ENCODE data around the gene PET100. TPM values are rescaled to one million over a fixed set of nuclear protein-coding genes. Genes with fewer than 3 reads are reported as not detected.

The PET100 gene
- total and polyA plus RNA-seq, 10 of the 15 experiments (the other 5 are each of a cell fraction or from before 2014, with no cell fraction given) = 47.0 to 462 (median 126) TPM

- ChIA-PET SMC1A (ENCODE audit: uncharacterized antibody, unreplicated experiment) (interaction anchor here (0.6 to 1.0 kb wide), 2 partner anchors 14 to 186 kb away, joined by 3 read pairs; no protein-coding TSS in a partner anchor), CTCF (interaction anchor here (2.3 kb wide), 1 partner anchor 14 kb away, joined by 5 read pairs; no protein-coding TSS in a partner anchor), RAD21 (ENCODE audit: unreplicated experiment) (interaction anchor here (0.6 to 1.4 kb wide), 2 partner anchors 23 to 190 kb away, joined by 3 to 5 read pairs; no protein-coding TSS in a partner anchor), POLR2A (interaction anchor here (0.6 kb wide), 1 partner anchor 1266 kb away, joined by 3 read pairs; no protein-coding TSS in a partner anchor)
- H3K27ac ChIP-seq (ENCODE audit: control insufficient read depth, insufficient read depth) = no peak overlapping the region
- no peaks in the 10 kb centered on the region for H3K79me2 ChIP-seq (ENCODE audit: control insufficient read depth, insufficient read depth, low read length)
- H3K36me3 ChIP-seq (ENCODE audit: control insufficient read depth in 2 of 2, insufficient read depth in 2 of 2, low read length in 1 of 2) = no peaks in the 10 kb centered on the region
- H3K9me3 ChIP-seq (replicated peaks; ENCODE audit: control insufficient read depth, insufficient read depth, low read length) = no peaks in the 10 kb centered on the region
- no peak overlapping the region for H3K9ac ChIP-seq (ENCODE audit: control insufficient read depth, insufficient read depth, low read length)
- ATAC-seq (no peak), DNase-seq (ENCODE audit: low read depth, low spot score) (no peak), FAIRE-seq (no peak)
- intact Hi-C loops (cut with micrococcal nuclease; ENCODE audit: unreplicated experiment) (no loop called here), in situ Hi-C loops (cut with MboI) (no loop called here)
- BruUV-seq (replicated peaks) = no TSS peak
- WGBS (ENCODE audit: insufficient coverage, insufficient replicate concordance, low lambda C conversion rate, missing lambda C conversion rate) = 27% methylated on average over 11 of the region's 11 CpGs
- H4K20me1 ChIP-seq (ENCODE audit: control insufficient read depth, insufficient read depth) = no peaks in the 10 kb centered on the region
- H3K27me3 ChIP-seq (replicated peaks in 1 of 2; ENCODE audit: control insufficient read depth in 2 of 2, insufficient read depth in 2 of 2, low read length in 1 of 2) = no peaks in the 10 kb centered on the region
- H3K4me1 ChIP-seq (ENCODE audit: control insufficient read depth, insufficient read depth, low read length) = no peaks in the 10 kb centered on the region
- no peak overlapping the region for H2AFZ ChIP-seq (ENCODE audit: control insufficient read depth, low read depth, low read length)
- H3K4me2 ChIP-seq (ENCODE audit: control insufficient read depth, insufficient read depth) = no peak overlapping the region
- H3K4me3 ChIP-seq = no peak overlapping the region
- TF ChIP-seq NR2C2 (IDR thresholded peaks at IDR 0.05; ENCODE audit: borderline replicate concordance, control insufficient read depth, insufficient read length, low read depth) (no peak), IKZF2 (IDR thresholded peaks at IDR 0.05) (no peak), POU2F2 (IDR thresholded peaks at IDR 0.05; ENCODE audit: borderline replicate concordance, low read depth, low read length) (no peak), FOXM1 (IDR thresholded peaks at IDR 0.05; ENCODE audit: low read depth, low read length) (no peak), BCL11A (IDR thresholded peaks at IDR 0.05; ENCODE audit: low read depth, low read length) (no peak), HDGF (IDR thresholded peaks at IDR 0.05) (no peak), BHLHE40 (IDR thresholded peaks at IDR 0.05; ENCODE audit: borderline replicate concordance in 1 of 2, low read depth in 2 of 2, low read length in 1 of 2) (no peak), CREB1 (IDR thresholded peaks at IDR 0.05; ENCODE audit: low read depth) (no peak), MYC (IDR thresholded peaks at IDR 0.05; ENCODE audit: insufficient read depth, insufficient read length, insufficient replicate concordance, low read length, severe bottlenecking) (no peak), ZBTB4 (CRISPR knock-in tag; IDR thresholded peaks at IDR 0.05) (no peak), CBFB (IDR thresholded peaks at IDR 0.05; ENCODE audit: low read depth) (no peak), ZNF217 (IDR thresholded peaks at IDR 0.05) (no peak), CUX1 (IDR thresholded peaks at IDR 0.05; ENCODE audit: insufficient replicate concordance, low read depth, low read length) (no peak), STAT1 (conservative IDR thresholded peaks at IDR 0.05) (no peak), BCL3 (IDR thresholded peaks at IDR 0.05; ENCODE audit: borderline replicate concordance, insufficient read depth, low read depth, low read length, poor library complexity, severe bottlenecking) (no peak)
These were observed 47.1 kb upstream of the PET100 start for GRCh38 chr19:7582446-7582845.

All from GM12878 (cell line).